GM12878 (cell line): Measurements from ENCODE around the gene SRSF9.

ENCODE experiments used
- POLR2A ChIP-seq: IDR thresholded peaks from 2 replicates; pipeline ENCODE4 v1.6.1; 2011; ENCODE audit warnings: low read depth, mild to moderate bottlenecking, low read length
- TCF7 ChIP-seq: IDR thresholded peaks from 2 replicates; pipeline ENCODE4 v1.6.1; 2014; ENCODE audit warnings: antibody characterized with exemption, borderline replicate concordance
- YBX1 ChIP-seq: fragments of 450-650 bp; IDR thresholded peaks from 2 replicates; pipeline ENCODE4 v1.6.1; 2016; ENCODE audit warnings: antibody characterized with exemption
- ZSCAN29 ChIP-seq: fragments of 450-650 bp; IDR thresholded peaks from 2 replicates; pipeline ENCODE4 v1.6.1; 2017; ENCODE audit warnings: mild to moderate bottlenecking, moderate library complexity

GRCh38 chr12:120457133-120457532 lies 12.4 kb downstream of the SRSF9 start:
- TF ChIP-seq YBX1 (no peak), TCF7 (no peak), ZSCAN29 (no peak), POLR2A (no peak)
